HepG2 (cell line): ENCODE measurements around the gene BAZ1B.

Experiments
- CBFB ChIP-seq: sonication (generic); formaldehyde crosslinking; IDR thresholded peaks from 2 replicates; pipeline ENCODE4 v1.4.0; 2020; ENCODE audit warnings: missing genetic modification reagents
- CTCF ChIP-seq: sonication (generic); formaldehyde crosslinking; IDR thresholded peaks from 2 replicates; pipeline ENCODE4 v1.5.0; 2020; ENCODE audit warnings: mild to moderate bottlenecking, missing genetic modification reagents, moderate library complexity
- IRF2 ChIP-seq: IDR thresholded peaks from 2 replicates; pipeline ENCODE4 v1.6.1; 2018; ENCODE audit warnings: missing genetic modification reagents, missing compliant biosample characterization
- JDP2 ChIP-seq: sonication (generic); formaldehyde crosslinking; IDR thresholded peaks from 2 replicates; pipeline ENCODE4 v1.8.1; 2022; ENCODE audit warnings: missing genetic modification reagents, borderline replicate concordance
- KAT7 ChIP-seq: IDR thresholded peaks from 2 replicates; pipeline ENCODE4 v1.6.1; 2018; ENCODE audit warnings: borderline replicate concordance, missing compliant biosample characterization
- NKX3-1 ChIP-seq: sonication (generic); formaldehyde crosslinking; IDR thresholded peaks from 2 replicates; pipeline ENCODE4 v1.5.0; 2020; ENCODE audit warnings: missing genetic modification reagents
- RAD21 ChIP-seq: fragments of 450-650 bp; formaldehyde crosslinking; IDR thresholded peaks from 2 replicates; pipeline ENCODE4 v1.5.0; 2020; ENCODE audit warnings: mild to moderate bottlenecking
- TBX3 ChIP-seq: fragments of 450-650 bp; IDR thresholded peaks from 2 replicates; pipeline ENCODE4 v1.6.1; 2017; ENCODE audit warnings: antibody characterized with exemption, mild to moderate bottlenecking, inconsistent platforms, borderline replicate concordance
- ZBTB7A ChIP-seq: sonication (generic); formaldehyde crosslinking; IDR thresholded peaks from 2 replicates; pipeline ENCODE4 v1.8.0; 2022; ENCODE audit warnings: mild to moderate bottlenecking, missing genetic modification reagents

- TF ChIP-seq JDP2 (CRISPR knock-in tag): no peak
- no peak for TF ChIP-seq TBX3
- no peak for TF ChIP-seq RAD21 (CRISPR knock-in tag)
- no peak for TF ChIP-seq KAT7 (CRISPR knock-in tag)
- TF ChIP-seq CTCF: no peak
- TF ChIP-seq NKX3-1 (CRISPR knock-in tag): no peak
- no peak for TF ChIP-seq IRF2 (CRISPR knock-in tag)
- no peak for TF ChIP-seq ZBTB7A (CRISPR knock-in tag)
- no peak for TF ChIP-seq CBFB
Measured at GRCh38 chr7:73496626-73497025, 25.5 kb downstream of the BAZ1B start.
